Bronchus fibroblast of lung (primary cell): Measurements from ENCODE around the gene SLC10A3. TPM values are rescaled to one million over a fixed set of nuclear protein-coding genes. Genes with fewer than 3 reads are reported as not detected.

Experiments used
- total RNA-seq: library from RNA; depleted of rRNA; stranded (reverse); fragments of >200 nt; gene quantifications from 2 replicates; pipeline ENCODE4 v1.2.3, GENCODE V29; 2015

Gene SLC10A3
- total RNA-seq = 22.7 and 26.2 TPM in 2 replicates

DNA sequence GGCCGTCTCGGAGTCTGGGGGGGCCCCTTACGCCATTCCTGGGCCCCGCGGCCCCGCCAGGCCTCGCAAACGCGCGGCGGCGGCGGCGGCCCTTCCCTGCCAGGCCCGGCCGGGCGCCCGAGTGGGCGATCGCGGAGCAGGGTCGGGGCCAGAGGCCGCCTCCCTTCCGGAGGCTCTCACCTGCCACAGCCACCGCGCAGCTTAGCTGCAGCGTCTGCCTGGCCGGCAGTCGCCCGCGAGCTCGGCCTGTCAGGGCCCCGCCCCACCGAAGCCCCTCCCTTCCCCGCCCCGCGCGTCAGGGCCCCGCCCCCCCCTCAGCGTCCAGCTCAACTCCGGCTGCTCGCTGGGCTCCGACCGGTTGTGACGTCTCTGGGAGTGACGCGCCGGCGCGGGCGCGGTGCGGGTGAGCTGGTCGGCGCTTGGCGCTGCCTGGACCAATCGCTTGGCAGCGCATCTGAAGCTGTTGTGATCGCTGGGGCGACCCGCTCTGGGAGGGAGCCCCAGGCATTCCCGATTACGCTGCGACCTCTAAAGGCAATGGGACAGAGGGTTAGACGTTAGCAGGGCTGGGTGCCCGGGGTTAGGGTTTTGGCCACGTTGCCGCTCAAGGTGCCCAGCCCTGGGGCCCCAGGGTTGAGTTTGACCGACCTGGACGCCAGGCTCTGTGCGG is at the start of gene SLC10A3:
Gene SLC10A3, minus strand, starts transcription at position 216 of the 670 bp plus-strand sequence. CDS start 1,689 bp downstream, outside the sequence.

DNA sequence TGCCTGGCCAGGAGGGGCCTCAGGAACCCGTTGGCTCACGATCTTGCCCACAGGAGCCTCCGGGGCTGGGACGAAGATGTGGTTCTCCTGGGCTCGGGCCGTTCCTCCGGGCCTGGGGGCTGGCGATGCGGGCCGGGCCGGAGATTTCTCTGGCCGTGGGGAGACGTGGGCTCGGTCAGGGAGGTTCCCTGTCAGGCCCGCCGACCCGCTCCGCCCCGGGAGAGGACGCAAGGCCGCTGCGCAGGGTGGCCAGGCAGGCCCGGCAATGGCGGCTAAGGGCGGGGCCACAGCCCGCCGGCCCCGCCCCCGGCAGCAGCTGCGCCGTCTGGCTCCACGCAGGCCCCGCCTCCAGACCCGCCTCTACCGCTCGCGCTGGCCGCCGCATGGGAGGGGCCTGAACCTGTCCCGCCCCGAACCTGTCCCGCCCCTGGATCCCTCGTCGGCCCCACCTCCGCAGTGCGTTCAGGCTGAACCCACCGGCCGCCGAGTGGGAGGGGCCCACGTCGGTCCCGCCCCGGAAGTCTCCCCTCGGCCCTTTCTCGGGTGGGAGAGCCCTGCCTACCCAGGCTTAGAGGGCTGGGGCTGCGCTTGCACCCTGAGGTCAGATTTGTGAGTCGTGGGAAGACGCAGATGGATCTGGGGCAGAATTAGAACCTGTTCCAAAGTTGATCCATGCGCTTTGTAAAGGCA is 25.7 kb upstream of the SLC10A3 start, which contains the start of gene FAM3A:
Gene FAM3A, minus strand, starts transcription at position 267 of the 690 bp plus-strand sequence. CDS start 460 bp downstream, outside the sequence.

GRCh38 chrX:154486396-154487207 is 3.8 kb downstream of the SLC10A3 start, which contains the start of gene UBL4A:
Gene UBL4A, minus strand, starts transcription at chrX:154486615. Its CDS starts 31 bp downstream, at chrX:154486584.

DNA sequence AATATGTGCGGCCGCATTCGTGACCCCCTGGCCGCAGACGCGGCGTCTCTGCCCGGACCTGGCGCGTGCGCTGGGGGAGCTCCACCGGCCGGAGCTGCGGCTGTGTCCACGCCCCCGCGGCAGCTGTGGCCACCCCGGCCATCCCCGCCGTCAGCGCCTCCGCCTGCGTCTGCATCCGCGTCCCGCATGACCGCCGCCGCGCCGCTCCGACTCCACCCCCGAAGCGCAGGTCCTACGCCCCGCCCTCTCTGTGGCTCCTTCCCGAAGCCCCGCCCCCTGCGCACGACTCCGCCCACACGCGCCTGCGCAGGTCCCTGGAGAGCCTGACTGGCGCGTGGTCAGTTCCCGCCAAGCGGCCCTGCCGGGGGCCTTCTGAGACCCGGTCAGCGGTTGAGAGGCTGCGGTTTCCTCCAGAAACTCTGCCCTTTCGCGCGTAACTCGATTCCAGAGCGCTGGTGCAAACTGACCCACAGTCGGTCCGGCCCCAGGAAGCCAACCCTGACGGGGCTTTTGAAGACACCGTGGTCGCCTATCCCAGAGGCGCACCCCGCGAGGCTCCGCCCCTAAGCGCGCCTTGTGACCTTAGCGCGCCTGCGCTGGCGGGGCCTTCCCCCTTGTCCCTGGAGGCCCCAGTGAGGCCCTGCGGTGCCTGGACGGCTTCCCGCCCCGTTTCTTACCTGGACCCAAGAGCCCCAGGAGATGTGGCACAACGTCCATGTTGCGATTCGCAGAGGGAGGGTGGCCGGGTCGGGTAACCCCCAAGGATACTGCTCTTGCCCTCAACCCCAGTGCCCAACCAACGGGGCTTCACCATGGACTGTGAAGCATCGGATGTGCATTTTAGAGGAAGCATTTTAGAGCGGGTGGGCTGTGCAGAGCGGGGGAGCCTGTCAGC is 11.5 kb downstream of the SLC10A3 start, which contains the start of gene LAGE3:
Gene LAGE3, minus strand, starts transcription at position 554 of the 895 bp plus-strand sequence. Its CDS starts 366 bp downstream, at position 188.

GRCh38 chrX:154458116-154458953 is 32.1 kb downstream of the SLC10A3 start, which contains the start of gene PLXNA3:
Gene PLXNA3, plus strand, starts transcription at chrX:154458281. Its CDS starts 1,903 bp downstream, at chrX:154460184.

DNA sequence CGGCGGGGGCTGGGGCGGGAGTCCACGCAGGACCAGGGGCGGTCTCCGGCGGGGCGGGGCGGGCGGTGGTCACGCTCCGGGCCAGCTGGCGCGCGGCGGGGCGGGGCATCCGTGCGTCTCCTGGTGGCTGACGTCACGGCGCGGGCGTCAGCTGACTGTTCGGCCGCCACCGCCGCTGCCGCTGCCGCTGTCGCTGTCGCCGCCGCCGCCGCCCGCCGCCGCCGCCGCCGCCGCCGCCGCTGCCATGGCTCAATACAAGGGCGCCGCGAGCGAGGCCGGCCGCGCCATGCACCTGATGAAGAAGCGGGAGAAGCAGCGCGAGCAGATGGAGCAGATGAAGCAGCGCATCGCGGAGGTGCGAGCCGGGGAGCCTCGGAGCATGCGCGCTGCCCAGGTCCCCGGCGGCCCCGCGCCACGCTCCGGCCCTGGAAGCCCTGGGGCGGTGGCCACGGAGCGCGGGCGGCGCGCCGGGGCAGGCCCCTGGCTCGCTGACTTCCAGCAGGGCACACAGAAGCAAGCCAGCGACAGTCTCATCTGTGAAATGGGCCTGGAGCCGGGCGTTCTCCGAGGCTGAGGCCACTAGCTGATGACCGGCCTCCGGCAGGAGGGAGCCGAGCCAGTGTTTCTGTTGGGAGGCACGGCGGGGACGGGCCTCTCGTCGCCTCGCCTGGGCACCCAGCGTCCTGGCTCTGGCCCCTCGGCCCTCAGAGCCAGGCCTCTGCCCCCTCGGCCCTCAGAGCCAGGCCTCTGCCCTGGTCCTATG is 46.3 kb downstream of the SLC10A3 start, which contains the start of gene FAM50A:
Gene FAM50A, plus strand, starts transcription at position 150 of the 763 bp plus-strand sequence. Its CDS starts 95 bp downstream, at position 245.

Other genes starting within 250 kb of the SLC10A3 start
- gene OPN1MW3, start 233.0 kb downstream of the SLC10A3 start, total RNA-seq = not detected in 2 replicates
- gene TEX28, start 195.5 kb downstream of the SLC10A3 start, total RNA-seq = not detected in 2 replicates
- not detected in 2 replicates for gene TKTL1, start 194.8 kb downstream of the SLC10A3 start, total RNA-seq
- 1,491 and 1,595 TPM in 2 replicates for gene FLNA, start 116.0 kb downstream of the SLC10A3 start, total RNA-seq
- 67.2 and 76.8 TPM in 2 replicates for gene EMD, start 111.3 kb downstream of the SLC10A3 start, total RNA-seq
- gene RPL10, start 92.3 kb downstream of the SLC10A3 start, total RNA-seq = 6,084 and 6,687 TPM in 2 replicates
- 36.7 and 41.4 TPM in 2 replicates for gene DNASE1L1, start 81.4 kb downstream of the SLC10A3 start, total RNA-seq
- gene TAFAZZIN, start 79.1 kb downstream of the SLC10A3 start, total RNA-seq = 17.5 and 24.2 TPM in 2 replicates
- gene ATP6AP1, start 62.0 kb downstream of the SLC10A3 start, total RNA-seq = 32.4 and 36.0 TPM in 2 replicates
- gene GDI1, start 53.5 kb downstream of the SLC10A3 start, total RNA-seq = 113 and 125 TPM in 2 replicates
- gene FAM50A, start 46.5 kb downstream of the SLC10A3 start, total RNA-seq = 52.6 and 60.2 TPM in 2 replicates
- 14.4 and 17.8 TPM in 2 replicates for gene PLXNA3, start 32.3 kb downstream of the SLC10A3 start, total RNA-seq
- 28.2 and 32.1 TPM in 2 replicates for gene LAGE3, start 11.3 kb downstream of the SLC10A3 start, total RNA-seq
- 48.5 and 59.5 TPM in 2 replicates for gene UBL4A, start 4.0 kb downstream of the SLC10A3 start, total RNA-seq
- gene FAM3A, start 25.6 kb upstream of the SLC10A3 start, total RNA-seq = 45.4 and 48.2 TPM in 2 replicates
- 95.3 and 101 TPM in 2 replicates for gene G6PD, start 56.2 kb upstream of the SLC10A3 start, total RNA-seq
- gene IKBKG, start 57.0 kb upstream of the SLC10A3 start, total RNA-seq = 19.5 and 20.8 TPM in 2 replicates
- gene CTAG1A, start 94.5 kb upstream of the SLC10A3 start, total RNA-seq = not detected in 2 replicates
- gene CTAG1B, start 128.7 kb upstream of the SLC10A3 start, total RNA-seq = not detected in 2 replicates
- gene CTAG2, start 162.9 kb upstream of the SLC10A3 start, total RNA-seq = 2.4 and 2.7 TPM in 2 replicates